Astrocyte (in vitro differentiated cells and primary cell): ENCODE data around the gene ZSWIM2.

Experiments used
- EZH2 ChIP-seq: IDR thresholded peaks from 2 replicates; pipeline ENCODE4 v1.6.1; 2012; ENCODE audit warnings: mild to moderate bottlenecking, low read length, inconsistent platforms; ENCODE audit not compliant: insufficient read depth
- TF ChIP-seq, protein P1 (sequence below): IDR thresholded peaks from 2 replicates; pipeline ENCODE4 v1.5.1; 2011; ENCODE audit warnings: low read depth, mild to moderate bottlenecking, inconsistent platforms, low read length, moderate library complexity; ENCODE audit not compliant: insufficient read depth

DNA sequence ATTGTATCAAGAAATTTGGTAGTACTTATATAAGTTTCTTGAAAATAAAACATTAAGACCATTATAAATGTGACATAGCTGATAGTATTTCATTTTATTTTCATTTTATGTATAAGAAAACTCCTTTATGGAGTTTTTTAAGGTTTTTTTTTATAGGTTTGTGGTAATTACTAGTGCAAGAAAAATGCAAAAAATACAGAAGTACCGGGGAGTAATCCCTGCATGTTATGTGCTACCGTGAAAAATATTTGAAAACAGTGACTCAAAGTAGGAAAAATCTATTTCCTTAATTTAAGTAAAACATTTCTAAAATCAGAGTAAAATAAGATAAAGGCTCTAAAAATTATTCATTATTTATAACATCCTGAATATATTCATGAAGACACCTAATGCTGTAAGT lies 21.6 kb downstream of the ZSWIM2 start:
- TF ChIP-seq, protein P1, sequence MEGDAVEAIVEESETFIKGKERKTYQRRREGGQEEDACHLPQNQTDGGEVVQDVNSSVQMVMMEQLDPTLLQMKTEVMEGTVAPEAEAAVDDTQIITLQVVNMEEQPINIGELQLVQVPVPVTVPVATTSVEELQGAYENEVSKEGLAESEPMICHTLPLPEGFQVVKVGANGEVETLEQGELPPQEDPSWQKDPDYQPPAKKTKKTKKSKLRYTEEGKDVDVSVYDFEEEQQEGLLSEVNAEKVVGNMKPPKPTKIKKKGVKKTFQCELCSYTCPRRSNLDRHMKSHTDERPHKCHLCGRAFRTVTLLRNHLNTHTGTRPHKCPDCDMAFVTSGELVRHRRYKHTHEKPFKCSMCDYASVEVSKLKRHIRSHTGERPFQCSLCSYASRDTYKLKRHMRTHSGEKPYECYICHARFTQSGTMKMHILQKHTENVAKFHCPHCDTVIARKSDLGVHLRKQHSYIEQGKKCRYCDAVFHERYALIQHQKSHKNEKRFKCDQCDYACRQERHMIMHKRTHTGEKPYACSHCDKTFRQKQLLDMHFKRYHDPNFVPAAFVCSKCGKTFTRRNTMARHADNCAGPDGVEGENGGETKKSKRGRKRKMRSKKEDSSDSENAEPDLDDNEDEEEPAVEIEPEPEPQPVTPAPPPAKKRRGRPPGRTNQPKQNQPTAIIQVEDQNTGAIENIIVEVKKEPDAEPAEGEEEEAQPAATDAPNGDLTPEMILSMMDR: no peak
- TF ChIP-seq EZH2: no peak
